ENCODE measurements around the gene CLTA.

- no peak for TF ChIP-seq TAF1 (IDR thresholded peaks at IDR 0.05; ENCODE audit: low read depth, low read length)
- TF ChIP-seq SPI1 (IDR thresholded peaks at IDR 0.05; ENCODE audit: low read depth, low read length) = no peak
- no peak for TF ChIP-seq POLR2AphosphoS5 (IDR thresholded peaks at IDR 0.05; ENCODE audit: low read depth, low read length)
- TF ChIP-seq POLR2A (IDR thresholded peaks at IDR 0.05; ENCODE audit: low read depth, low read length) = no peak
These were observed 965 bp downstream of the CLTA start for GRCh38 chr9:36191686-36192085.

Data from GM12891 (cell line).